Measurements from ENCODE around the gene MAP3K20. TPM values are rescaled to one million over a fixed set of nuclear protein-coding genes. Genes with fewer than 3 reads are reported as not detected.

The MAP3K20 gene
- total and polyA plus RNA-seq, 2 of the 4 experiments (the other 2 are of a cell fraction): 27.5 to 84.4 TPM

- in situ Hi-C loops (cut with MboI; ENCODE audit: low sequenced_read_pairs) (no loop called here), intact Hi-C loops (cut with micrococcal nuclease) (no loop called here), dilution Hi-C loops (cut with HindIII; ENCODE audit: low sequenced_read_pairs, unreplicated experiment) (no loop called here)
- no peak overlapping the region for H3K4ac ChIP-seq (ENCODE audit: low read depth, low read length)
- H4K8ac ChIP-seq (ENCODE audit: low read depth in 2 of 2, low read length in 2 of 2): no peak overlapping the region
- H4K5ac ChIP-seq (ENCODE audit: low read depth, low read length): no peak overlapping the region
- no peaks in the 10 kb centered on the region for H3K27me3 ChIP-seq (ENCODE audit: control insufficient read depth, insufficient read depth, low read length)
- H3K79me1 ChIP-seq (ENCODE audit: low read depth in 1 of 2, low read length in 2 of 2): no peaks in the 10 kb centered on the region
- H3K4me2 ChIP-seq (ENCODE audit: low read depth, low read length): no peak overlapping the region
- WGBS, 2 experiments (ENCODE audit: extremely low coverage in 2 of 2, insufficient read length in 1 of 2): no CpG with 5 or more reads among the region's 5 CpGs
- no peak overlapping the region for H3K14ac ChIP-seq (replicated peaks; ENCODE audit: low read depth, low read length)
- ChIA-PET POLR2A (ENCODE audit: unreplicated experiment) (no interaction called here), CTCF (no interaction called here)
- H2BK5ac ChIP-seq (ENCODE audit: low read depth, low read length, poor library complexity, severe bottlenecking): no peak overlapping the region
- no peak overlapping the region for H2BK20ac ChIP-seq (ENCODE audit: low read depth, low read length)
- H3K9ac ChIP-seq (ENCODE audit: low read depth, low read length): no peak overlapping the region
- H2BK120ac ChIP-seq (ENCODE audit: low read depth, low read length): no peak overlapping the region
- H2AK9ac ChIP-seq (replicated peaks; ENCODE audit: low read depth, low read length, poor library complexity): no peak overlapping the region
- BruUV-seq (replicated peaks): no TSS peak
- DNase-seq (no peak), ATAC-seq (ENCODE audit: low read depth) (no peak)
- peaks cover 24% of the 10 kb centered on the region for H3K9me3 ChIP-seq (ENCODE audit: control insufficient read depth, insufficient read depth, low read length)
- H3K4me3 ChIP-seq (ENCODE audit: insufficient read depth, low read depth, low read length): no peak overlapping the region
- no peak overlapping the region for H3K23ac ChIP-seq (ENCODE audit: low read depth, low read length)
- H3K4me1 ChIP-seq (ENCODE audit: control insufficient read depth, insufficient read depth, low read length): no peaks in the 10 kb centered on the region
- TF ChIP-seq RCOR1 (IDR thresholded peaks at IDR 0.05; ENCODE audit: insufficient replicate concordance, low read length): no peak
- TF ChIP-seq CHD1 (IDR thresholded peaks at IDR 0.05; ENCODE audit: low read depth, low read length): no peak
- TF ChIP-seq POLR2A (IDR thresholded peaks at IDR 0.05; ENCODE audit: low read depth, low read length): no peak
- TF ChIP-seq CTCF (conservative IDR thresholded peaks at IDR 0.05; ENCODE audit: low read depth, low read length): no peak
- no peak for TF ChIP-seq FOS (IDR thresholded peaks at IDR 0.05; ENCODE audit: low read depth, low read length)
- TF ChIP-seq NFE2L2 (IDR thresholded peaks at IDR 0.05; ENCODE audit: low read depth, low read length): no peak
- no peak for TF ChIP-seq SMC3 (IDR thresholded peaks at IDR 0.05; ENCODE audit: low read depth, low read length)
- TF ChIP-seq MXI1 (IDR thresholded peaks at IDR 0.05; ENCODE audit: borderline replicate concordance, low read depth, low read length): no peak
- no peak for TF ChIP-seq ELK1 (IDR thresholded peaks at IDR 0.05; ENCODE audit: borderline replicate concordance, low read depth, low read length)
- no peak for TF ChIP-seq MAFK (IDR thresholded peaks at IDR 0.05; ENCODE audit: low read depth, low read length)
- TF ChIP-seq BHLHE40 (IDR thresholded peaks at IDR 0.05; ENCODE audit: low read depth, low read length): no peak
- TF ChIP-seq USF2 (IDR thresholded peaks at IDR 0.05; ENCODE audit: low read depth, low read length): no peak
- TF ChIP-seq RFX5 (IDR thresholded peaks at IDR 0.05; ENCODE audit: low read depth, low read length): no peak
- no peak for TF ChIP-seq RAD21 (IDR thresholded peaks at IDR 0.05; ENCODE audit: low read length)
- TF ChIP-seq CEBPB (IDR thresholded peaks at IDR 0.05; ENCODE audit: low read depth, low read length): no peak
- TF ChIP-seq MAZ (IDR thresholded peaks at IDR 0.05; ENCODE audit: borderline replicate concordance, low read depth, low read length): no peak
- no peak overlapping the region for H3K18ac ChIP-seq (ENCODE audit: low read depth, low read length)
- H4K20me1 ChIP-seq (ENCODE audit: insufficient read depth, low read length): no peaks in the 10 kb centered on the region
- no peak overlapping the region for H2AFZ ChIP-seq (replicated peaks; ENCODE audit: low read length, poor library complexity)
- H3K9me1 ChIP-seq (ENCODE audit: insufficient read depth, low read length): no peaks in the 10 kb centered on the region
- H2BK15ac ChIP-seq (ENCODE audit: low read depth, low read length): no peak overlapping the region
- H3K36me3 ChIP-seq (ENCODE audit: control insufficient read depth, insufficient read depth, low read length): no peaks in the 10 kb centered on the region
- H3K56ac ChIP-seq (ENCODE audit: extremely low read depth, insufficient read depth, low read length): no peak overlapping the region
- no peak overlapping the region for H4K91ac ChIP-seq (ENCODE audit: insufficient read depth, low read depth, low read length)
- no peak overlapping the region for H3K27ac ChIP-seq (ENCODE audit: insufficient read depth, low read length)
- no peak overlapping the region for H2AK5ac ChIP-seq (ENCODE audit: low read depth, low read length)
Measured at GRCh38 chr2:173299764-173300163, 224.1 kb downstream of the MAP3K20 start.
